G401 (cell line): Measurements from ENCODE around the gene NEGR1. TPM values are rescaled to one million over a fixed set of nuclear protein-coding genes. Genes with fewer than 3 reads are reported as not detected.

Experiments
- DNase-seq: peaks from one replicate; pipeline ENCODE4 v3.0.0-alpha.2; 2015; ENCODE audit warnings: low spot score
- in situ Hi-C: cut with HindIII; loops from 2 replicates; pipeline ENCODE4 v1.10.0; 2016; ENCODE audit warnings: low sequenced_read_pairs, mixed read lengths
- total RNA-seq: library from RNA; depleted of rRNA; stranded (reverse); fragments of >200 nt; shearing (Covaris generic); gene quantifications from 2 replicates; pipeline ENCODE4 v1.2.3, GENCODE V29; 2014

Gene NEGR1
- total RNA-seq, 1 experiment from 2014 or later, result 0.03 TPM

- in situ Hi-C loops, result no loop called here
- no peak for DNase-seq
Observed at GRCh38 chr1:71774705-71775104, 507.6 kb downstream of the NEGR1 start.

- in situ Hi-C loops, result no loop called here
- no peak for DNase-seq
Observed at GRCh38 chr1:71770121-71770520, 512.2 kb downstream of the NEGR1 start.

GRCh38 chr1:71766748-71767147 is 515.6 kb downstream of the NEGR1 start:
- in situ Hi-C loops, result no loop called here
- no peak for DNase-seq

- in situ Hi-C loops, result no loop called here
- no peak for DNase-seq
Observed at GRCh38 chr1:71762514-71763255, 519.7 kb downstream of the NEGR1 start.

GRCh38 chr1:71755441-71755840 is 526.9 kb downstream of the NEGR1 start:
- in situ Hi-C loops, result no loop called here
- DNase-seq, result no peak

GRCh38 chr1:71753746-71754145 is 528.6 kb downstream of the NEGR1 start:
- in situ Hi-C loops, result no loop called here

GRCh38 chr1:71745326-71745725 is 537.0 kb downstream of the NEGR1 start:
- DNase-seq, result no peak
- in situ Hi-C loops, result no loop called here

More at GRCh38 chr1:71753746-71754145, 528.6 kb downstream of the NEGR1 start:
- DNase-seq, result peak; percentile 61

GRCh38 chr1:71743862-71744261 is 538.5 kb downstream of the NEGR1 start:
- in situ Hi-C loops, result no loop called here
- no peak for DNase-seq

GRCh38 chr1:71738910-71739309 is 543.4 kb downstream of the NEGR1 start:
- DNase-seq, result no peak
- in situ Hi-C loops, result no loop called here

GRCh38 chr1:71738256-71738655 is 544.1 kb downstream of the NEGR1 start:
- no peak for DNase-seq
- in situ Hi-C loops, result no loop called here

GRCh38 chr1:71737768-71738167 is 544.6 kb downstream of the NEGR1 start:
- in situ Hi-C loops, result no loop called here
- peak; percentile 97 for DNase-seq

GRCh38 chr1:71733121-71733520 is 549.2 kb downstream of the NEGR1 start:
- DNase-seq, result no peak
- in situ Hi-C loops, result no loop called here

GRCh38 chr1:71721532-71721931 is 560.8 kb downstream of the NEGR1 start:
- no peak for DNase-seq
- in situ Hi-C loops, result no loop called here

GRCh38 chr1:71719330-71719729 is 563.0 kb downstream of the NEGR1 start:
- no peak for DNase-seq
- in situ Hi-C loops, result no loop called here

GRCh38 chr1:71717186-71717585 is 565.2 kb downstream of the NEGR1 start:
- DNase-seq, result no peak
- in situ Hi-C loops, result no loop called here

- in situ Hi-C loops, result no loop called here
- no peak for DNase-seq
Observed at GRCh38 chr1:71711456-71711855, 570.9 kb downstream of the NEGR1 start.

GRCh38 chr1:71706029-71706671 is 576.2 kb downstream of the NEGR1 start:
- DNase-seq, result no peak
- in situ Hi-C loops, result no loop called here

- in situ Hi-C loops, result no loop called here
- no peak for DNase-seq
Observed at GRCh38 chr1:71698186-71698585, 584.2 kb downstream of the NEGR1 start.

GRCh38 chr1:71695821-71696220 is 586.5 kb downstream of the NEGR1 start:
- no peak for DNase-seq
- in situ Hi-C loops, result no loop called here

- in situ Hi-C loops, result no loop called here
Observed at GRCh38 chr1:71695084-71695483, 587.3 kb downstream of the NEGR1 start.

GRCh38 chr1:71693581-71693980 is 588.8 kb downstream of the NEGR1 start:
- peak; percentile 72 for DNase-seq

More at GRCh38 chr1:71695084-71695483, 587.3 kb downstream of the NEGR1 start:
- no peak for DNase-seq

More at GRCh38 chr1:71693581-71693980, 588.8 kb downstream of the NEGR1 start:
- in situ Hi-C loops, result no loop called here
